Measurements from ENCODE around the gene GATAD2A. TPM values are rescaled to one million over a fixed set of nuclear protein-coding genes. Genes with fewer than 3 reads are reported as not detected.
"Not testable (repeated sequence)": the region's sequence is repeated elsewhere in the genome, so short reads cannot be mapped to it uniquely, and the experiment has no call there.

The GATAD2A gene
- total and polyA plus RNA-seq, 2 donors (not counting 1 experiment from before 2014, with no cell fraction given) = 31.7 to 63.5 TPM

GRCh38 chr19:19388568-19389555 is 16.6 kb upstream of the GATAD2A start:
- Histone ChIP-seq H3K4me2 (ENCODE audit: extremely low read depth, insufficient read depth, low read length) (no peak overlapping the region), H3K4me3 (replicated peaks in 1 of 4; ENCODE audit: control extremely low read depth in 1 of 4, insufficient read depth in 1 of 4, low read depth in 3 of 4, low read length in 4 of 4) (no peak overlapping the region)
- TF ChIP-seq CTCF (conservative IDR thresholded peaks at IDR 0.05 in 1 of 2, IDR thresholded peaks at IDR 0.05 in 1 of 2; ENCODE audit: low read depth in 1 of 2, low read length in 2 of 2) = no peak
- TF ChIP-seq EZH2 (IDR thresholded peaks at IDR 0.05; ENCODE audit: low read length, missing control alignments) = no peak

GRCh38 chr19:19389683-19390082 is 15.8 kb upstream of the GATAD2A start:
- peaks cover 33% of the 10 kb centered on the region for H3K79me2 ChIP-seq (ENCODE audit: control insufficient read depth, insufficient read depth, low read length)
- not testable (repeated sequence) for H3K4me1 ChIP-seq (ENCODE audit: control insufficient read depth, extremely low read depth, insufficient read depth, low read length); H3K4me3 ChIP-seq (replicated peaks in 1 of 4; ENCODE audit: control extremely low read depth in 1 of 4, insufficient read depth in 1 of 4, low read depth in 3 of 4, low read length in 4 of 4); H3K27ac ChIP-seq (ENCODE audit: insufficient read depth, low read length); H2AFZ ChIP-seq (ENCODE audit: low read length); H3K36me3 ChIP-seq (ENCODE audit: control insufficient read depth, insufficient read depth, low read length); DNase-seq (ENCODE audit: low read depth in 2 of 2); H3K9ac ChIP-seq (ENCODE audit: insufficient read depth, low read length); H4K20me1 ChIP-seq (ENCODE audit: control insufficient read depth, extremely low read depth, insufficient read depth, low read length); H3K27me3 ChIP-seq (ENCODE audit: control insufficient read depth, insufficient read depth, low read length); H3K9me3 ChIP-seq (ENCODE audit: control insufficient read depth, insufficient read depth, low read depth, low read length); H3K4me2 ChIP-seq (ENCODE audit: extremely low read depth, insufficient read depth, low read length)

More at GRCh38 chr19:19388568-19389555, 16.6 kb upstream of the GATAD2A start:
- no peaks in the 10 kb centered on the region for H4K20me1 ChIP-seq (ENCODE audit: control insufficient read depth, extremely low read depth, insufficient read depth, low read length)
- no peak overlapping the region for H3K27ac ChIP-seq (ENCODE audit: insufficient read depth, low read length)
- H3K4me1 ChIP-seq (ENCODE audit: control insufficient read depth, extremely low read depth, insufficient read depth, low read length) = peaks cover 6% of the 10 kb centered on the region
- no peak overlapping the region for H3K9ac ChIP-seq (ENCODE audit: insufficient read depth, low read length)
- H3K79me2 ChIP-seq (ENCODE audit: control insufficient read depth, insufficient read depth, low read length) = peaks cover 31% of the 10 kb centered on the region
- H3K9me3 ChIP-seq (ENCODE audit: control insufficient read depth, insufficient read depth, low read depth, low read length) = no peaks in the 10 kb centered on the region
- DNase-seq (ENCODE audit: low read depth in 2 of 2) = no peak
- H2AFZ ChIP-seq (ENCODE audit: low read length) = no peak overlapping the region
- no peaks in the 10 kb centered on the region for H3K27me3 ChIP-seq (ENCODE audit: control insufficient read depth, insufficient read depth, low read length)
- no peaks in the 10 kb centered on the region for H3K36me3 ChIP-seq (ENCODE audit: control insufficient read depth, insufficient read depth, low read length)

- not testable (repeated sequence) for H3K4me1 ChIP-seq (ENCODE audit: control insufficient read depth, extremely low read depth, insufficient read depth, low read length); H3K9ac ChIP-seq (ENCODE audit: insufficient read depth, low read length); H2AFZ ChIP-seq (ENCODE audit: low read length); H3K4me2 ChIP-seq (ENCODE audit: extremely low read depth, insufficient read depth, low read length); H3K4me3 ChIP-seq (replicated peaks in 1 of 4; ENCODE audit: control extremely low read depth in 1 of 4, insufficient read depth in 1 of 4, low read depth in 3 of 4, low read length in 4 of 4); H3K27ac ChIP-seq (ENCODE audit: insufficient read depth, low read length); H3K27me3 ChIP-seq (ENCODE audit: control insufficient read depth, insufficient read depth, low read length); DNase-seq (ENCODE audit: low read depth in 2 of 2); H3K36me3 ChIP-seq (ENCODE audit: control insufficient read depth, insufficient read depth, low read length); H3K9me3 ChIP-seq (ENCODE audit: control insufficient read depth, insufficient read depth, low read depth, low read length); H4K20me1 ChIP-seq (ENCODE audit: control insufficient read depth, extremely low read depth, insufficient read depth, low read length)
- peaks cover 30% of the 10 kb centered on the region for H3K79me2 ChIP-seq (ENCODE audit: control insufficient read depth, insufficient read depth, low read length)
Measured at GRCh38 chr19:19394333-19394732, 11.1 kb upstream of the GATAD2A start.

Measured in fibroblast of lung (primary cell).